ENCODE measurements around the gene MUTYH.
A peak's percentile ranks its signal among the peaks of the same experiment; 100 is the strongest.

The MUTYH gene

DNA sequence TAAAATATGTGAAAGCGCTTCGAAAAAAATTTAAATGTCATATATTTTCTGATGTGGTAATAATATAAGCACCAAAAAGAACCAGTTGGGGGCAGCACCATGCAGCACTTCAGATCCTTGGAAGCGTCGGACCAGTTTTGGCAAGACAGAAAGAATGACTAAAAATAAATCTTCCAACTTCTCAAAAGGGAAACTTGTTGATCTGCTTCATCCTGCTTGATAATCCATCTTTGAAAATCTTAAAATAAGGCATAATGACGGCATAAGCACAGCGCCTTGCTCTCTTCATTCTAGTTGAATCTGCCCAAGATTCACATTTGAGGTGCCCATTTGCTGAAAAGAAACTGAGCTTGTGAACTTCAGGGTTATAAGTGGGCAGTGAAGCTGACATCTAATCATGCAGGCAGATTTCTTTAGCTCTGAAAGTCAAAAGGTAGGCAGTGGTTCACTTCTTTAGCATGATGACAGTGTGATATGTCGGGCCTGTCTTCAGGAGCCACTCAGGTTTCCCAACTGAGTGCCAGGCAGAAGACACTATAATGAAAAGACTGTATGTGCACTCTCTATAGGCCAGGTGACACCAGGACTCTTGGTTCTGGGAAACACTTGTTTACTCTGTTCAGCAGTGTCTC, 19.8 kb upstream of the MUTYH start:
- Histone ChIP-seq H3K9me3 (ENCODE audit: control insufficient read depth, low read length) (no peaks in the 10 kb centered on the region), H2AFZ (peak overlapping the region; percentile 61), H3K27me3 (ENCODE audit: control insufficient read depth, insufficient read depth, low read length) (no peaks in the 10 kb centered on the region), H3K4me1 (peaks cover 9% of the 10 kb centered on the region), H3K36me3 (ENCODE audit: control insufficient read depth, insufficient read depth, low read length) (no peaks in the 10 kb centered on the region), H3K4me3 (ENCODE audit: low read depth, low read length) (peak overlapping the region; percentile 6), H3K27ac (peak overlapping the region; percentile 51), H3K79me2 (no peaks in the 10 kb centered on the region), H3K4me2 (ENCODE audit: low read length) (peak overlapping the region; percentile 45), H3K9ac (no peak overlapping the region)
- peak; percentile 63 for TF ChIP-seq CTCF (IDR thresholded peaks at IDR 0.05)

DNA sequence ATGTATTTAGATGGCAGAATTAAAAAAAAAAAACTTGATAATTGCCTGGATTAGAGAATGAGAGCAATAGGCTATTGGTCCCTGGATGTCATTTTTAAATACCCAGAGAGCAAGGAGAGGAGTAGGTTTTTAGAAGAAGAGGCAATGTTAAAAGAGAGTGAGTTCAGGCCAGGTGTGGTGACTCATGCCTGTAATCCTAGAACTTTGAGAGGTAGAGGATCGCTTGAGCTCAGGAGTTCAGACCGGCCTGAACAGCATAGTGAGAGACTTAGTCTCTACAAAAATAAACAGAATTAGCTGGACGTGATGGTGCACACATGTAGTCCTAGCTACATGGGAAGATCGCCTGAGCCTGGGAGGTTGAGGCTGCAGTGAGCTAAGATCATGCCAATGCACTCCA, 15.9 kb upstream of the MUTYH start:
- H3K9ac ChIP-seq = no peak overlapping the region
- H3K4me2 ChIP-seq (ENCODE audit: low read length) = no peak overlapping the region
- H3K27me3 ChIP-seq (ENCODE audit: control insufficient read depth, insufficient read depth, low read length) = no peaks in the 10 kb centered on the region
- H3K27ac ChIP-seq = no peak overlapping the region
- no peaks in the 10 kb centered on the region for H3K79me2 ChIP-seq
- no peak overlapping the region for H2AFZ ChIP-seq
- H3K9me3 ChIP-seq (ENCODE audit: control insufficient read depth, low read length) = no peaks in the 10 kb centered on the region
- H3K4me3 ChIP-seq (ENCODE audit: low read depth, low read length) = no peak overlapping the region
- TF ChIP-seq CTCF (IDR thresholded peaks at IDR 0.05) = no peak
- H3K4me1 ChIP-seq = peaks cover 9% of the 10 kb centered on the region
- no peaks in the 10 kb centered on the region for H3K36me3 ChIP-seq (ENCODE audit: control insufficient read depth, insufficient read depth, low read length)

- H3K4me1 ChIP-seq = peaks cover 9% of the 10 kb centered on the region
- no peaks in the 10 kb centered on the region for H3K27me3 ChIP-seq (ENCODE audit: control insufficient read depth, insufficient read depth, low read length)
- H3K79me2 ChIP-seq = no peaks in the 10 kb centered on the region
- H3K9me3 ChIP-seq (ENCODE audit: control insufficient read depth, low read length) = no peaks in the 10 kb centered on the region
- no peak overlapping the region for H2AFZ ChIP-seq
- no peak overlapping the region for H3K4me2 ChIP-seq (ENCODE audit: low read length)
- TF ChIP-seq CTCF (IDR thresholded peaks at IDR 0.05) = no peak
- H3K9ac ChIP-seq = no peak overlapping the region
- H3K4me3 ChIP-seq (ENCODE audit: low read depth, low read length) = no peak overlapping the region
- no peaks in the 10 kb centered on the region for H3K36me3 ChIP-seq (ENCODE audit: control insufficient read depth, insufficient read depth, low read length)
- no peak overlapping the region for H3K27ac ChIP-seq
Measured at GRCh38 chr1:45355683-45356082, 15.4 kb upstream of the MUTYH start.

- Histone ChIP-seq H3K79me2 (no peaks in the 10 kb centered on the region), H3K4me2 (ENCODE audit: low read length) (no peak overlapping the region), H3K36me3 (ENCODE audit: control insufficient read depth, insufficient read depth, low read length) (no peaks in the 10 kb centered on the region), H2AFZ (no peak overlapping the region), H3K9me3 (ENCODE audit: control insufficient read depth, low read length) (no peaks in the 10 kb centered on the region), H3K4me3 (ENCODE audit: low read depth, low read length) (no peak overlapping the region), H3K9ac (no peak overlapping the region), H3K27ac (no peak overlapping the region), H3K27me3 (ENCODE audit: control insufficient read depth, insufficient read depth, low read length) (no peaks in the 10 kb centered on the region), H3K4me1 (peaks cover 4% of the 10 kb centered on the region)
- TF ChIP-seq CTCF (IDR thresholded peaks at IDR 0.05) = no peak
Measured at GRCh38 chr1:45354838-45355237, 14.6 kb upstream of the MUTYH start.

- no peak for TF ChIP-seq CTCF (IDR thresholded peaks at IDR 0.05)
- H3K79me2 ChIP-seq = no peaks in the 10 kb centered on the region
Measured at GRCh38 chr1:45353685-45354084, 13.4 kb upstream of the MUTYH start.

More at GRCh38 chr1:45353685-45354084, 13.4 kb upstream of the MUTYH start:
- Histone ChIP-seq H2AFZ (no peak overlapping the region), H3K9me3 (ENCODE audit: control insufficient read depth, low read length) (no peaks in the 10 kb centered on the region), H3K4me3 (ENCODE audit: low read depth, low read length) (no peak overlapping the region), H3K9ac (no peak overlapping the region), H3K27me3 (ENCODE audit: control insufficient read depth, insufficient read depth, low read length) (no peaks in the 10 kb centered on the region), H3K36me3 (ENCODE audit: control insufficient read depth, insufficient read depth, low read length) (no peaks in the 10 kb centered on the region), H3K4me2 (ENCODE audit: low read length) (no peak overlapping the region), H3K4me1 (peaks cover 13% of the 10 kb centered on the region), H3K27ac (no peak overlapping the region)
